ENCODE results near the gene TSC22D1. TPM values are rescaled to one million over a fixed set of nuclear protein-coding genes. Genes with fewer than 3 reads are reported as not detected.

The TSC22D1 gene
- total RNA-seq, 1 experiment from 2014 or later, result 37.2 TPM

DNA sequence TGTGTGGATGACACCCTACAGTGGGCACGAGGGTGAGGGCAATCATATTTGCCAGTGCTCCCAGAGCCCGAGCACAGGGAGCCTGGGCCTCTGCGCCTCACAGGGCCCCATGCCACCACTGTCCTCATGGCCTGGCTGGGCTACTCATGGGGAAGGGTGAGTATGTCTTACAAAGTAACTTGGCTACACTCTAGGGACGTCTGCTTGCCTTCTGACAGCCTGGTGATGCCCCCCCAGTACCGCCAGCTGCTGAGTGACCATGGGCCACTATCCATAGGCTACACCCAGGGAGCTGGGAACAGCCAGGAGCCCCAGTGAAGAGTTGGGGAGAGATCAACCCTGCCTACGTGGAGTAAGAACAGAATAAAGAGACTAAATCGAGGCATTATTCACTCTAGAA is 123.7 kb downstream of the TSC22D1 start:
- no peak for DNase-seq
- CTCF ChIA-PET, result no interaction called here
- Mint-ChIP-seq H3K9me3 (ENCODE audit: low read depth, unreplicated experiment) (no peaks in the 10 kb centered on the region), H3K36me3 (ENCODE audit: insufficient read depth, unreplicated experiment) (peaks cover 8% of the 10 kb centered on the region), H3K27me3 (ENCODE audit: unreplicated experiment) (no peaks in the 10 kb centered on the region), H3K27ac (ENCODE audit: unreplicated experiment) (no peak overlapping the region), H3K4me3 (ENCODE audit: low read depth, unreplicated experiment) (no peak overlapping the region), H3K4me1 (ENCODE audit: low read depth, unreplicated experiment) (peaks cover 17% of the 10 kb centered on the region)
- intact Hi-C loops (cut with micrococcal nuclease; ENCODE audit: unreplicated experiment), result no loop called here
- TF ChIP-seq, protein P1, sequence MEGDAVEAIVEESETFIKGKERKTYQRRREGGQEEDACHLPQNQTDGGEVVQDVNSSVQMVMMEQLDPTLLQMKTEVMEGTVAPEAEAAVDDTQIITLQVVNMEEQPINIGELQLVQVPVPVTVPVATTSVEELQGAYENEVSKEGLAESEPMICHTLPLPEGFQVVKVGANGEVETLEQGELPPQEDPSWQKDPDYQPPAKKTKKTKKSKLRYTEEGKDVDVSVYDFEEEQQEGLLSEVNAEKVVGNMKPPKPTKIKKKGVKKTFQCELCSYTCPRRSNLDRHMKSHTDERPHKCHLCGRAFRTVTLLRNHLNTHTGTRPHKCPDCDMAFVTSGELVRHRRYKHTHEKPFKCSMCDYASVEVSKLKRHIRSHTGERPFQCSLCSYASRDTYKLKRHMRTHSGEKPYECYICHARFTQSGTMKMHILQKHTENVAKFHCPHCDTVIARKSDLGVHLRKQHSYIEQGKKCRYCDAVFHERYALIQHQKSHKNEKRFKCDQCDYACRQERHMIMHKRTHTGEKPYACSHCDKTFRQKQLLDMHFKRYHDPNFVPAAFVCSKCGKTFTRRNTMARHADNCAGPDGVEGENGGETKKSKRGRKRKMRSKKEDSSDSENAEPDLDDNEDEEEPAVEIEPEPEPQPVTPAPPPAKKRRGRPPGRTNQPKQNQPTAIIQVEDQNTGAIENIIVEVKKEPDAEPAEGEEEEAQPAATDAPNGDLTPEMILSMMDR (IDR thresholded peaks at IDR 0.05; ENCODE audit: unreplicated experiment), result no peak
- no TSS peak for BruUV-seq (replicated peaks)

DNA sequence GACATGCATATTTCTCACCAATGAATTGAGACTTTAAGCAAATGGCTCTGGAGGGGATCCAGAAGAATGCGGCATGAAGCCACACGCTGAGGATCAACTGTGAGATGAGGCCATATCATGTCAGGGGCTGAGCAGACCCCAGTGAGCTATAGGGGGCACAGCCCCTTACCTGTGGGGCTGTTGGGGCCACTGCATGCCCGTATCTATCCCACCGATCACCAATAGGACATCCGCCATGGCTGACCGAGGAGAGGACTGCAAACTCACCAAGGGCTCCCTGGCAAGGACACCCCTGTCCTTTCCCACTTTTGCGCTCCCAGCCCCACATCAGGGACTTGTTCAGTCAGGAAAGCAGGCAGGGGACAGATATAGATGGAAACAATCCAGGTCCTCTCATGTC is 124.5 kb downstream of the TSC22D1 start:
- CTCF ChIA-PET, result no interaction called here
- Mint-ChIP-seq H3K4me3 (ENCODE audit: low read depth, unreplicated experiment) (no peak overlapping the region), H3K36me3 (ENCODE audit: insufficient read depth, unreplicated experiment) (peaks cover 8% of the 10 kb centered on the region), H3K27me3 (ENCODE audit: unreplicated experiment) (no peaks in the 10 kb centered on the region), H3K27ac (ENCODE audit: unreplicated experiment) (no peak overlapping the region), H3K4me1 (ENCODE audit: low read depth, unreplicated experiment) (peaks cover 17% of the 10 kb centered on the region), H3K9me3 (ENCODE audit: low read depth, unreplicated experiment) (no peaks in the 10 kb centered on the region)
- intact Hi-C loops (cut with micrococcal nuclease; ENCODE audit: unreplicated experiment), result no loop called here
- no TSS peak for BruUV-seq (replicated peaks)
- no peak for DNase-seq
- TF ChIP-seq, protein P1 (IDR thresholded peaks at IDR 0.05; ENCODE audit: unreplicated experiment), result no peak

DNA sequence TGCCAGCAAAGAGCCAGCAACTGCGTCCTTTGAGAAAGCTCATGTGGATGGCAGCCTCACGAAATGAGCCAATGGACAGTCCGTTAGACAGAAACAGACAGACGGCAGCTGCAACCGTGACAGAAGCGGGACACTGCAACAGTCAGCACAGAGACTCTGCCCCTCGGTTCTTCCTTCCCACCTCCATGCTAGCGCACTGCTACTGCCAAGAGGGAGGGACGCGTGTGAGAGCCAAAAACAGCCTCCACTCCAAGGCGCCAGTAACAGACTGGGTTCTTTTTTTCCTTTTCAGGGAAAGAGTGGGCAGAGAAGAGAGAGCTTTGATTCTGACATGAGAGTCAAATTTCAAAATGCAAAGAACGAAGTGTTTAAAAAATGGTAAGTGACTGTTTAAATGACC is 125.0 kb downstream of the TSC22D1 start:
- H3K4me1 Mint-ChIP-seq (ENCODE audit: low read depth, unreplicated experiment), result peaks cover 17% of the 10 kb centered on the region
- no TSS peak for BruUV-seq (replicated peaks)
- CTCF ChIA-PET, result no interaction called here
- intact Hi-C loops (cut with micrococcal nuclease; ENCODE audit: unreplicated experiment), result no loop called here
- no peak overlapping the region for H3K4me3 Mint-ChIP-seq (ENCODE audit: low read depth, unreplicated experiment)
- H3K36me3 Mint-ChIP-seq (ENCODE audit: insufficient read depth, unreplicated experiment), result peaks cover 8% of the 10 kb centered on the region
- TF ChIP-seq, protein P1 (IDR thresholded peaks at IDR 0.05; ENCODE audit: unreplicated experiment), result no peak
- no peaks in the 10 kb centered on the region for H3K27me3 Mint-ChIP-seq (ENCODE audit: unreplicated experiment)
- H3K9me3 Mint-ChIP-seq (ENCODE audit: low read depth, unreplicated experiment), result no peaks in the 10 kb centered on the region
- DNase-seq, result no peak
- no peak overlapping the region for H3K27ac Mint-ChIP-seq (ENCODE audit: unreplicated experiment)

DNA sequence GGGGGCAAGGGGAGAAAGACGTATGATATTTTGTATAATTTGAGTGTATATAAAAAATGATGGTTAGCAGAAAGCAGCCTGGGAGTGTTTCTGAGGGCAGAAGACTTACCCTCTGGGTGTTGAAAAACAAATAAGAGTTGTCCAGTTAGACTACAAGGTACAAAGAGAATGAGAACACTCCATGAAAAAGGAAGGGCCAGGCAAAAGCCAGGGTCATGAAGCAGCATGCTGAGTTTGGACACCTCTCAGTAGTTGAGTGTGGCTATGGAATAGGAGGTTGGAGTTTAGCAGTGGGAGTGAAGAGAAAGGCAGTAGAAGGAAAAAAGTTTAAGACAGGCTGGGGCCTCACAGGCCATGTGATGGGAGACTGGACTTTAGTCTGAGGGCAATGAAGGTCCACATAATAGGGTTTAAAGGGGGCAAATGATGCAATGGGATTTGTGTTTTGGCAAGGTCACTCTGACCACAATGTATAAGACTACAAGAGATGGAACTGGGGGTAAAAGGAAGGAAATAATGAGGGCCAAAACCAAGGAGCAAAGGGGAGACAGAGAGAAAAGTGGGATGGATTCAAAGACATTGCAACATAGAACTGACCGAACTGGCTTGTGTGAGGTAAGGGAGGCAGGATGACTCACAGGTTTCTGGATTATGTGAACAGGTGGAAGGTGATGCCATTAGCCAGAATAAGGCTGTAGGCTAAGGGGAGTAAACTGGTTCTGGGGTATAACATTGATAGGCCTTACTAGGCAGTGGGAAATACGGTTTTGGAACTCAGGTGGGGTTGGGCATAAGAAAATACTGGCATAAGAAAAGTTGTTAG is 125.9 kb downstream of the TSC22D1 start:
- intact Hi-C loops (cut with micrococcal nuclease; ENCODE audit: unreplicated experiment), result no loop called here
- Mint-ChIP-seq H3K4me3 (ENCODE audit: low read depth, unreplicated experiment) (peak overlapping the region; percentile 2), H3K9me3 (ENCODE audit: low read depth, unreplicated experiment) (no peaks in the 10 kb centered on the region), H3K27ac (ENCODE audit: unreplicated experiment) (peak overlapping the region; percentile 57), H3K36me3 (ENCODE audit: insufficient read depth, unreplicated experiment) (peaks cover 8% of the 10 kb centered on the region), H3K27me3 (ENCODE audit: unreplicated experiment) (no peaks in the 10 kb centered on the region), H3K4me1 (ENCODE audit: low read depth, unreplicated experiment) (peaks cover 17% of the 10 kb centered on the region)
- no TSS peak for BruUV-seq (replicated peaks)
- peak; percentile 40 for DNase-seq
- CTCF ChIA-PET, result interaction anchor here (0.7 kb wide), 1 partner anchor 568 kb away, joined by 3 read pairs; no protein-coding TSS in a partner anchor
- TF ChIP-seq, protein P1 (IDR thresholded peaks at IDR 0.05; ENCODE audit: unreplicated experiment), result no peak
